PFSK-1 (cell line): ENCODE results near the gene PAK2.

ENCODE experiments used
- FOXP2 ChIP-seq: optimal IDR thresholded peaks from 2 replicates; pipeline ENCODE3; 2011; ENCODE audit warnings: borderline replicate concordance, control low read depth, inconsistent platforms; ENCODE audit not compliant: insufficient read depth; ENCODE audit errors: extremely low read length, extremely low read depth
- POLR2AphosphoS5 ChIP-seq: IDR thresholded peaks from 2 replicates; pipeline ENCODE4 v1.6.1; 2012; ENCODE audit warnings: low read depth, mild to moderate bottlenecking, control low read depth, low read length, moderate library complexity
- SIN3A ChIP-seq: IDR thresholded peaks from 2 replicates; pipeline ENCODE4 v1.6.1; 2012; ENCODE audit warnings: mild to moderate bottlenecking, low read length, moderate library complexity, borderline replicate concordance; ENCODE audit not compliant: insufficient read depth
- TAF1 ChIP-seq: IDR thresholded peaks from 2 replicates; pipeline ENCODE4 v1.6.1; 2012; ENCODE audit warnings: low read length, control low read depth, borderline replicate concordance; ENCODE audit not compliant: insufficient read depth
- TF ChIP-seq, protein P1 (sequence below), 2 experiments: IDR thresholded peaks; 2 replicates each; pipeline versions ENCODE4 v1.6.1 to v1.8.0; 2011 to 2012; ENCODE audit warnings: low read depth in 2 of 2, low read length in 2 of 2, control low read depth in 1 of 2, inconsistent platforms in 1 of 2, mild to moderate bottlenecking in 1 of 2, moderate library complexity in 1 of 2; ENCODE audit not compliant: insufficient read depth in 1 of 2

PAK2 gene

DNA sequence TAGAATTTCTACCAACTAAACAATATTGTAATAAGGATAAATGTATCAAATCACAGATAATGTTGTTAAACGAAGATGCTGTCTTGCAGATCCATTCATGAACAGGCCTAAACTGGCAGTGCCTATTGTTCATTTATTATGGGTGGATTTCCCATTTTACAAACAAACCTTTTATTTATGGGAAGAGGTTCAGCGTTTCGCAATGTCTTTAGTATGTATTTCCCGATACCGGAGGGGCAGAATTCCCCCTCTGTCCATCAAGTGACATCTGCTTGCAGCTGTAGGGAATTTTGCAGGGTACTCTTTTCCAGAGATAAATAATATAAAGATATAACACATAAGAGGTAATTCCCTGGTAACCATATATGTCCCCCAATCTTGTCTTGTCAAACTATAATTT lies 33.3 kb upstream of the PAK2 start:
- TF ChIP-seq, protein P1, sequence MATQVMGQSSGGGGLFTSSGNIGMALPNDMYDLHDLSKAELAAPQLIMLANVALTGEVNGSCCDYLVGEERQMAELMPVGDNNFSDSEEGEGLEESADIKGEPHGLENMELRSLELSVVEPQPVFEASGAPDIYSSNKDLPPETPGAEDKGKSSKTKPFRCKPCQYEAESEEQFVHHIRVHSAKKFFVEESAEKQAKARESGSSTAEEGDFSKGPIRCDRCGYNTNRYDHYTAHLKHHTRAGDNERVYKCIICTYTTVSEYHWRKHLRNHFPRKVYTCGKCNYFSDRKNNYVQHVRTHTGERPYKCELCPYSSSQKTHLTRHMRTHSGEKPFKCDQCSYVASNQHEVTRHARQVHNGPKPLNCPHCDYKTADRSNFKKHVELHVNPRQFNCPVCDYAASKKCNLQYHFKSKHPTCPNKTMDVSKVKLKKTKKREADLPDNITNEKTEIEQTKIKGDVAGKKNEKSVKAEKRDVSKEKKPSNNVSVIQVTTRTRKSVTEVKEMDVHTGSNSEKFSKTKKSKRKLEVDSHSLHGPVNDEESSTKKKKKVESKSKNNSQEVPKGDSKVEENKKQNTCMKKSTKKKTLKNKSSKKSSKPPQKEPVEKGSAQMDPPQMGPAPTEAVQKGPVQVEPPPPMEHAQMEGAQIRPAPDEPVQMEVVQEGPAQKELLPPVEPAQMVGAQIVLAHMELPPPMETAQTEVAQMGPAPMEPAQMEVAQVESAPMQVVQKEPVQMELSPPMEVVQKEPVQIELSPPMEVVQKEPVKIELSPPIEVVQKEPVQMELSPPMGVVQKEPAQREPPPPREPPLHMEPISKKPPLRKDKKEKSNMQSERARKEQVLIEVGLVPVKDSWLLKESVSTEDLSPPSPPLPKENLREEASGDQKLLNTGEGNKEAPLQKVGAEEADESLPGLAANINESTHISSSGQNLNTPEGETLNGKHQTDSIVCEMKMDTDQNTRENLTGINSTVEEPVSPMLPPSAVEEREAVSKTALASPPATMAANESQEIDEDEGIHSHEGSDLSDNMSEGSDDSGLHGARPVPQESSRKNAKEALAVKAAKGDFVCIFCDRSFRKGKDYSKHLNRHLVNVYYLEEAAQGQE (IDR thresholded peaks at IDR 0.05; ENCODE audit: insufficient read depth in 1 of 2, low read depth in 2 of 2, low read length in 2 of 2), result no peak
- no peak for TF ChIP-seq FOXP2
- no peak for TF ChIP-seq POLR2AphosphoS5
- no peak for TF ChIP-seq SIN3A
- no peak for TF ChIP-seq TAF1

DNA sequence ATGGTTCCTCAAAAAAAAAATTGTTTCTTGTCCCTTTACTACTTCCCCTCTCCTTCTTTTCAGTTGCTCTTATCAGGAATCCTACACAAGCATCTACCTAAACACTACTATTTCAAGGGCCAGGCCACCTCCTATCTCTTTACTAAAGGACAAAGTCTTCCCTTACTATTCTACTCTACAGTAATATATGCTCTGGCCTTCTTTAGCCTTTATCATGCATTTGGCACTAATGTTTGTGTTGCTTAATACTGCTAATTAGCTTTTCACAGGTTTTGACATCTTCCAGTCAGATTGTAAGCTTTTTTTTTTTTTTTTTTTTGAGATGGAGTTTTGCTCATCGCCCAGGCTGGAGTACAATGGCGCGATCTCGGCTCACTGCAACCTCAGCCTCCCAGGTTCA lies 32.9 kb upstream of the PAK2 start:
- TF ChIP-seq SIN3A (no peak), POLR2AphosphoS5 (no peak), FOXP2 (no peak), TAF1 (no peak)
- TF ChIP-seq, protein P1 (IDR thresholded peaks at IDR 0.05; ENCODE audit: insufficient read depth in 1 of 2, low read depth in 2 of 2, low read length in 2 of 2), result no peak

DNA sequence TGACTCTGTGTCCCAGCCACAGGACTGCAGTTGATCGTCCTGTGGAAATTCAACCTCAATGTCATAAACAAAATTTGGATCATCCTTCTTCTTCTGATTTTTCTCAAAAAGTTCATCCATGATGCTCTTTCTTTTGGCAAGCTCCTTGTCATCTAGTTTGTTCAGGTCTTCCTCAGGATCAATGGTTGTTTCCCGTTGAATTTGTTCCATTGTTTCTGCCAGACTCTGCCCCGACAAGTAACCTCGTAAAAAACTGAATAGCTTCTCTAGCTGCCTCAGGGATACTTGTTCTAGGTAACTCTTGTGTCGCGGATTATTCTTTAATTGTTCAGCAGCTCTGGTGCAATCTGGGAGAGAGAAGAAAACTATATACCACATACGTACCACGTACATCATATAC lies 32.1 kb upstream of the PAK2 start:
- TF ChIP-seq SIN3A (no peak), TAF1 (no peak), POLR2AphosphoS5 (no peak), FOXP2 (no peak)
- TF ChIP-seq, protein P1 (IDR thresholded peaks at IDR 0.05; ENCODE audit: insufficient read depth in 1 of 2, low read depth in 2 of 2, low read length in 2 of 2), result no peak

DNA sequence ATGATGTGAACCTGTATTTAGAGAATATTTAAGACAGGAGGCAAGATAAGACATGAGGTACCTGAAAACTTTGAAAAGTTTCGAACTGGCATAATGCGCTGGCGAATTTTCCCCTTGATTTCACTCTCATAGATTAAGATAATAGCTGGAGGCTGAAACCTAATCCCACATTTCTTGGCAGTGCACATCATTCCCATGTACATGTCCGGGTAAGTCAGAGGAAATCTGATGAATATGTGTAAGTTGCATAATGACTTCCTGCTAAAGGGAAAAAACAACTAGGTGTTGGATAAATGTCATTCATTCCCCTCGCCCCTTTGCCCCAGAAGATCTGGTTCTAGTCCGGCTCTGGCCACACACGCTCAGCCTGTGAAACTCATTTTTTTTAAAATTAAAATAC lies 31.2 kb upstream of the PAK2 start:
- TF ChIP-seq POLR2AphosphoS5, result no peak
- TF ChIP-seq, protein P1 (IDR thresholded peaks at IDR 0.05; ENCODE audit: insufficient read depth in 1 of 2, low read depth in 2 of 2, low read length in 2 of 2), result no peak
- no peak for TF ChIP-seq SIN3A
- no peak for TF ChIP-seq FOXP2
- no peak for TF ChIP-seq TAF1
